A549 (cell line): ENCODE results near the gene SMO. TPM values are rescaled to one million over a fixed set of nuclear protein-coding genes. Genes with fewer than 3 reads are reported as not detected.

Experiments
- ATAC-seq, 2 experiments: fragments of 200-7000 bp in 1 of 2; fragments of >200 bp in 1 of 2; cut with Nextera tagmentation in 1 of 2; cut with Tn5 transposase in 1 of 2; 3 replicates each; pipeline versions ENCODE4 v1.8.0 to v1.9.1; 2018 to 2020; ENCODE audit warnings: mild to moderate bottlenecking in 1 of 2, moderate library complexity in 1 of 2
- CTCF ChIA-PET: fragments of 300-600 bp; sonication (Branson Sonifier 250); formaldehyde crosslinking; extraction: SDS; loops from one replicate; lab custom pipeline; 2021; ENCODE audit warnings: antibody characterized with exemption, inconsistent platforms; lab: Yijun Ruan, JAX
- POLR2A ChIA-PET: fragments of 350-600 bp; formaldehyde crosslinking; extraction: SDS; loops from one replicate; lab custom pipeline; 2021; ENCODE audit warnings: antibody characterized with exemption, inconsistent platforms; lab: Yijun Ruan, JAX
- DNase-seq, 2 experiments: peaks; one replicate each; pipeline versions ENCODE4 v3.0.0 to v3.0.0-alpha.2; 2011 to 2016; ENCODE audit warnings: low read depth in 1 of 2, low spot score in 1 of 2
- FAIRE-seq: peaks from 2 replicates; lab custom pipeline; 2011; peaks lifted over from hg19 to GRCh38; lab: Jason Lieb, UNC
- H3K27ac ChIP-seq, 2 experiments: fragments of >200 bp; sonication (Bioruptor Twin); formaldehyde crosslinking; 3 replicates each; pipeline ENCODE4 v1.5.1; 2016 to 2017
- H3K4me1 ChIP-seq: fragments of >200 bp; sonication (Bioruptor Twin); formaldehyde crosslinking; 3 replicates; pipeline ENCODE4 v1.6.1; 2016
- H3K4me2 ChIP-seq: fragments of >200 bp; sonication (Bioruptor Twin); formaldehyde crosslinking; 3 replicates; pipeline ENCODE4 v1.6.1; 2016
- H3K4me3 ChIP-seq: fragments of >200 bp; sonication (Bioruptor Twin); formaldehyde crosslinking; 3 replicates; pipeline ENCODE4 v1.5.1; 2016
- H3K9me3 ChIP-seq: fragments of >200 bp; sonication (Bioruptor Twin); formaldehyde crosslinking; 3 replicates; pipeline ENCODE4 v1.6.1; 2016
- BHLHE40 ChIP-seq: IDR thresholded peaks from 2 replicates; pipeline ENCODE4 v1.6.1; 2012; ENCODE audit warnings: low read depth, low read length, inconsistent platforms
- CHD2 ChIP-seq: fragments of 150-350 bp; IDR thresholded peaks from 2 replicates; pipeline ENCODE4 v1.6.1; 2014; ENCODE audit warnings: low read length; ENCODE audit not compliant: partially characterized antibody
- EHMT2 ChIP-seq: fragments of 200-600 bp; sonication (generic); IDR thresholded peaks from 2 replicates; pipeline ENCODE4 v1.6.1; 2016; ENCODE audit warnings: antibody characterized with exemption, low read depth, mild to moderate bottlenecking, moderate library complexity
- FOSB ChIP-seq: fragments of 250-450 bp; sonication (Bioruptor Pico); IDR thresholded peaks from 2 replicates; pipeline ENCODE4 v1.5.0; 2020; ENCODE audit warnings: mild to moderate bottlenecking, moderate library complexity
- GATA3 ChIP-seq: IDR thresholded peaks from 2 replicates; pipeline ENCODE4 v1.6.1; 2012; ENCODE audit warnings: borderline replicate concordance
- JUNB ChIP-seq: fragments of >200 bp; sonication (Bioruptor Twin); formaldehyde crosslinking; IDR thresholded peaks from 2 replicates; pipeline ENCODE4 v1.6.1; 2016
- MYC ChIP-seq: IDR thresholded peaks from 2 replicates; pipeline ENCODE4 v1.6.1; 2012; ENCODE audit warnings: mild to moderate bottlenecking, inconsistent platforms, low read length, improper control_type of control experiment, borderline replicate concordance
- NFE2L2 ChIP-seq: fragments of 150-350 bp; conservative IDR thresholded peaks from 2 replicates; pipeline ENCODE4 v1.6.1; 2014; ENCODE audit warnings: low read length
- NPAS2 ChIP-seq: fragments of 250-450 bp; sonication (Bioruptor Pico); IDR thresholded peaks from 2 replicates; pipeline ENCODE4 v1.8.0; 2022; ENCODE audit warnings: mild to moderate bottlenecking, moderate library complexity, borderline replicate concordance
- PBX3 ChIP-seq: IDR thresholded peaks from 2 replicates; pipeline ENCODE4 v1.6.1; 2012
- POLR2AphosphoS2 ChIP-seq: conservative IDR thresholded peaks from 2 replicates; pipeline ENCODE4 v1.6.1; 2012; ENCODE audit warnings: low read length, improper control_type of control experiment, inconsistent platforms
- RAD21 ChIP-seq, 2 experiments: fragments of >200 bp in 1 of 2; sonication (Bioruptor Twin) in 1 of 2; formaldehyde crosslinking in 1 of 2; IDR thresholded peaks in 1 of 2; conservative IDR thresholded peaks in 1 of 2; 2 replicates in 1 of 2; 3 replicates in 1 of 2; pipeline ENCODE4 v1.6.1; 2012 to 2018; ENCODE audit warnings: inconsistent platforms in 1 of 2
- RCOR1 ChIP-seq: fragments of 150-350 bp; IDR thresholded peaks from 2 replicates; pipeline ENCODE4 v1.6.1; 2014; ENCODE audit warnings: antibody characterized with exemption, low read length, low read depth
- RFX5 ChIP-seq: fragments of 450-650 bp; IDR thresholded peaks from 2 replicates; pipeline ENCODE4 v1.7.1; 2014; ENCODE audit warnings: antibody characterized with exemption, mild to moderate bottlenecking, moderate library complexity
- ZC3H11A ChIP-seq: fragments of 450-650 bp; IDR thresholded peaks from 2 replicates; pipeline ENCODE4 v1.6.1; 2014; ENCODE audit warnings: antibody characterized with exemption, mild to moderate bottlenecking
- ZFP36 ChIP-seq: fragments of 450-650 bp; IDR thresholded peaks from 2 replicates; pipeline ENCODE4 v1.6.1; 2014; ENCODE audit warnings: borderline replicate concordance; ENCODE audit not compliant: partially characterized antibody
- WGBS: methylation state at CpG from one replicate; pipeline ENCODE4 v1.1.6; 2017; ENCODE audit errors: missing lambda C conversion rate; 5-methylcytosine and 5-hydroxymethylcytosine counted together
- polyA plus RNA-seq, 4 experiments: library from polyadenylated mRNA; depleted of rRNA in 3 of 4; stranded (reverse); fragments of >200 nt; fragmentation: RNase III in 1 of 4; extraction: RNeasy Plus Mini Kit Qiagen cat#74134 plus additional on column Dnase treatment in 1 of 4; gene quantifications; 2 replicates in 3 of 4; 3 replicates in 1 of 4; pipeline ENCODE4 v1.2.3, GENCODE V29; 2011 to 2017
- TF ChIP-seq, protein P1 (sequence below): fragments of 250-450 bp; sonication (Bioruptor Pico); IDR thresholded peaks from 2 replicates; pipeline ENCODE4 v1.5.0; 2021; ENCODE audit warnings: mild to moderate bottlenecking, moderate library complexity, borderline replicate concordance
- TF ChIP-seq, protein P2 (sequence below): fragments of 250-450 bp; sonication (Bioruptor Pico); IDR thresholded peaks from 2 replicates; pipeline ENCODE4 v1.5.0; 2020; ENCODE audit warnings: low read depth, mild to moderate bottlenecking, moderate library complexity
- TF ChIP-seq, protein P3 (sequence below): fragments of 200-600 bp; sonication (generic); IDR thresholded peaks from 2 replicates; pipeline ENCODE4 v1.6.1; 2016; ENCODE audit warnings: antibody characterized with exemption, mild to moderate bottlenecking, moderate library complexity
- TF ChIP-seq, protein P4 (sequence below): fragments of 150-350 bp; IDR thresholded peaks from 2 replicates; pipeline ENCODE4 v1.6.1; 2014; ENCODE audit warnings: low read depth, mild to moderate bottlenecking, low read length

Gene SMO
- polyA plus RNA-seq, 2 of the 4 experiments (the other 2 are of a cell fraction): 11.8 to 18.3 TPM

- H3K4me3 ChIP-seq: no peak overlapping the region
- DNase-seq: no peak
- H3K4me1 ChIP-seq: no peaks in the 10 kb centered on the region
- H3K4me2 ChIP-seq: no peak overlapping the region
- no peaks in the 10 kb centered on the region for H3K9me3 ChIP-seq
- ATAC-seq: no peak
- no peak for FAIRE-seq
- 80% methylated on average over 9 of the region's 9 CpGs for WGBS
- H3K27ac ChIP-seq: no peak overlapping the region
- ChIA-PET CTCF (interaction anchor here (1.1 to 7.0 kb wide), 6 partner anchors 9 to 61 kb away, joined by 4 to 88 read pairs (median 6); no protein-coding TSS in a partner anchor), POLR2A (no interaction called here)
- TF ChIP-seq, protein P1, sequence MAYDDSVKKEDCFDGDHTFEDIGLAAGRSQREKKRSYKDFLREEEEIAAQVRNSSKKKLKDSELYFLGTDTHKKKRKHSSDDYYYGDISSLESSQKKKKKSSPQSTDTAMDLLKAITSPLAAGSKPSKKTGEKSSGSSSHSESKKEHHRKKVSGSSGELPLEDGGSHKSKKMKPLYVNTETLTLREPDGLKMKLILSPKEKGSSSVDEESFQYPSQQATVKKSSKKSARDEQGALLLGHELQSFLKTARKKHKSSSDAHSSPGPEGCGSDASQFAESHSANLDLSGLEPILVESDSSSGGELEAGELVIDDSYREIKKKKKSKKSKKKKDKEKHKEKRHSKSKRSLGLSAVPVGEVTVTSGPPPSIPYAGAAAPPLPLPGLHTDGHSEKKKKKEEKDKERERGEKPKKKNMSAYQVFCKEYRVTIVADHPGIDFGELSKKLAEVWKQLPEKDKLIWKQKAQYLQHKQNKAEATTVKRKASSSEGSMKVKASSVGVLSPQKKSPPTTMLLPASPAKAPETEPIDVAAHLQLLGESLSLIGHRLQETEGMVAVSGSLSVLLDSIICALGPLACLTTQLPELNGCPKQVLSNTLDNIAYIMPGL (CRISPR knock-in tag): no peak
- TF ChIP-seq GATA3: no peak
- no peak for TF ChIP-seq PBX3
- no peak for TF ChIP-seq JUNB
- TF ChIP-seq RCOR1: no peak
- no peak for TF ChIP-seq ZC3H11A
- TF ChIP-seq, protein P2, sequence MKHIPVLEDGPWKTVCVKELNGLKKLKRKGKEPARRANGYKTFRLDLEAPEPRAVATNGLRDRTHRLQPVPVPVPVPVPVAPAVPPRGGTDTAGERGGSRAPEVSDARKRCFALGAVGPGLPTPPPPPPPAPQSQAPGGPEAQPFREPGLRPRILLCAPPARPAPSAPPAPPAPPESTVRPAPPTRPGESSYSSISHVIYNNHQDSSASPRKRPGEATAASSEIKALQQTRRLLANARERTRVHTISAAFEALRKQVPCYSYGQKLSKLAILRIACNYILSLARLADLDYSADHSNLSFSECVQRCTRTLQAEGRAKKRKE: no peak
- no peak for TF ChIP-seq FOSB
- no peak for TF ChIP-seq CHD2
- TF ChIP-seq MYC: no peak
- TF ChIP-seq, protein P3, sequence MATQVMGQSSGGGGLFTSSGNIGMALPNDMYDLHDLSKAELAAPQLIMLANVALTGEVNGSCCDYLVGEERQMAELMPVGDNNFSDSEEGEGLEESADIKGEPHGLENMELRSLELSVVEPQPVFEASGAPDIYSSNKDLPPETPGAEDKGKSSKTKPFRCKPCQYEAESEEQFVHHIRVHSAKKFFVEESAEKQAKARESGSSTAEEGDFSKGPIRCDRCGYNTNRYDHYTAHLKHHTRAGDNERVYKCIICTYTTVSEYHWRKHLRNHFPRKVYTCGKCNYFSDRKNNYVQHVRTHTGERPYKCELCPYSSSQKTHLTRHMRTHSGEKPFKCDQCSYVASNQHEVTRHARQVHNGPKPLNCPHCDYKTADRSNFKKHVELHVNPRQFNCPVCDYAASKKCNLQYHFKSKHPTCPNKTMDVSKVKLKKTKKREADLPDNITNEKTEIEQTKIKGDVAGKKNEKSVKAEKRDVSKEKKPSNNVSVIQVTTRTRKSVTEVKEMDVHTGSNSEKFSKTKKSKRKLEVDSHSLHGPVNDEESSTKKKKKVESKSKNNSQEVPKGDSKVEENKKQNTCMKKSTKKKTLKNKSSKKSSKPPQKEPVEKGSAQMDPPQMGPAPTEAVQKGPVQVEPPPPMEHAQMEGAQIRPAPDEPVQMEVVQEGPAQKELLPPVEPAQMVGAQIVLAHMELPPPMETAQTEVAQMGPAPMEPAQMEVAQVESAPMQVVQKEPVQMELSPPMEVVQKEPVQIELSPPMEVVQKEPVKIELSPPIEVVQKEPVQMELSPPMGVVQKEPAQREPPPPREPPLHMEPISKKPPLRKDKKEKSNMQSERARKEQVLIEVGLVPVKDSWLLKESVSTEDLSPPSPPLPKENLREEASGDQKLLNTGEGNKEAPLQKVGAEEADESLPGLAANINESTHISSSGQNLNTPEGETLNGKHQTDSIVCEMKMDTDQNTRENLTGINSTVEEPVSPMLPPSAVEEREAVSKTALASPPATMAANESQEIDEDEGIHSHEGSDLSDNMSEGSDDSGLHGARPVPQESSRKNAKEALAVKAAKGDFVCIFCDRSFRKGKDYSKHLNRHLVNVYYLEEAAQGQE: no peak
- TF ChIP-seq RFX5: no peak
- TF ChIP-seq RAD21 (conservative IDR thresholded peaks at IDR 0.05 in 1 of 2, IDR thresholded peaks at IDR 0.05 in 1 of 2): no peak
- TF ChIP-seq NFE2L2: no peak
- no peak for TF ChIP-seq BHLHE40
- no peak for TF ChIP-seq POLR2AphosphoS2
- no peak for TF ChIP-seq ZFP36
- TF ChIP-seq NPAS2 (CRISPR knock-in tag): no peak
- no peak for TF ChIP-seq EHMT2
- TF ChIP-seq, protein P4, sequence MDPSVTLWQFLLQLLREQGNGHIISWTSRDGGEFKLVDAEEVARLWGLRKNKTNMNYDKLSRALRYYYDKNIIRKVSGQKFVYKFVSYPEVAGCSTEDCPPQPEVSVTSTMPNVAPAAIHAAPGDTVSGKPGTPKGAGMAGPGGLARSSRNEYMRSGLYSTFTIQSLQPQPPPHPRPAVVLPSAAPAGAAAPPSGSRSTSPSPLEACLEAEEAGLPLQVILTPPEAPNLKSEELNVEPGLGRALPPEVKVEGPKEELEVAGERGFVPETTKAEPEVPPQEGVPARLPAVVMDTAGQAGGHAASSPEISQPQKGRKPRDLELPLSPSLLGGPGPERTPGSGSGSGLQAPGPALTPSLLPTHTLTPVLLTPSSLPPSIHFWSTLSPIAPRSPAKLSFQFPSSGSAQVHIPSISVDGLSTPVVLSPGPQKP: no peak
These were observed 30.8 kb upstream of the SMO start for GRCh38 chr7:129157651-129158050.
